IMR-90 (cell line): ENCODE measurements around the gene PDZD2. TPM values are rescaled to one million over a fixed set of nuclear protein-coding genes. Genes with fewer than 3 reads are reported as not detected.

Source experiments
- ATAC-seq: fragments of 200-7000 bp; cut with Tn5 transposase; 2 replicates; pipeline ENCODE4 v1.9.1; 2020; ENCODE audit warnings: low read depth, mild to moderate bottlenecking, moderate library complexity
- BruUV-seq: library from RNA; stranded (reverse); fragments of 400-500 nt; replicated peaks from 2 replicates; lab custom pipeline; 2021; lab: Mats Ljungman, UMichigan
- CTCF ChIA-PET: fragments of 300-600 bp; formaldehyde crosslinking; extraction: SDS; loops from one replicate; lab custom pipeline; 2021; ENCODE audit warnings: antibody characterized with exemption; lab: Yijun Ruan, JAX
- POLR2A ChIA-PET: fragments of 300-600 bp; sonication (Branson Sonifier 250); formaldehyde crosslinking; loops from one replicate; lab custom pipeline; 2022; ENCODE audit warnings: antibody characterized with exemption; ENCODE audit not compliant: unreplicated experiment; lab: Charles Lee
- DNase-seq: peaks from one replicate; pipeline ENCODE4 v3.0.0; 2013
- H2AFZ ChIP-seq: replicated peaks from 2 replicates; pipeline ENCODE3; 2013; ENCODE audit warnings: low read length, mild to moderate bottlenecking; ENCODE audit not compliant: poor library complexity
- H2AK5ac ChIP-seq: 2 replicates; pipeline ENCODE4 v1.6.1; 2013; ENCODE audit warnings: low read depth, low read length, inconsistent platforms
- H2AK9ac ChIP-seq: replicated peaks from 2 replicates; pipeline ENCODE3; 2013; ENCODE audit warnings: mild to moderate bottlenecking, low read depth, low read length, moderate library complexity; ENCODE audit not compliant: poor library complexity
- H2BK120ac ChIP-seq: 2 replicates; pipeline ENCODE4 v1.6.1; 2013; ENCODE audit warnings: low read depth, low read length, inconsistent platforms
- H2BK15ac ChIP-seq: 3 replicates; pipeline ENCODE4 v1.6.1; 2013; ENCODE audit warnings: low read depth, low read length, inconsistent platforms
- H2BK20ac ChIP-seq: 2 replicates; pipeline ENCODE4 v1.6.1; 2013; ENCODE audit warnings: low read depth, mild to moderate bottlenecking, inconsistent platforms, low read length, moderate library complexity
- H2BK5ac ChIP-seq: 2 replicates; pipeline ENCODE4 v1.6.1; 2013; ENCODE audit warnings: mild to moderate bottlenecking, low read depth, low read length, inconsistent platforms; ENCODE audit not compliant: poor library complexity, severe bottlenecking
- H3K14ac ChIP-seq: replicated peaks from 2 replicates; pipeline ENCODE4 v1.6.1; 2013; ENCODE audit warnings: low read depth, low read length, inconsistent platforms
- H3K18ac ChIP-seq: 2 replicates; pipeline ENCODE4 v1.6.1; 2013; ENCODE audit warnings: low read depth, low read length, control low read depth
- H3K23ac ChIP-seq: 2 replicates; pipeline ENCODE4 v1.6.1; 2013; ENCODE audit warnings: low read depth, low read length, inconsistent platforms
- H3K27ac ChIP-seq: 2 replicates; pipeline ENCODE4 v1.5.1; 2013; ENCODE audit warnings: mild to moderate bottlenecking, control low read depth, low read length; ENCODE audit not compliant: insufficient read depth
- H3K27me3 ChIP-seq: 2 replicates; pipeline ENCODE4 v1.6.1; 2013; ENCODE audit warnings: low read length; ENCODE audit not compliant: control insufficient read depth, insufficient read depth
- H3K36me3 ChIP-seq: 2 replicates; pipeline ENCODE4 v1.6.1; 2013; ENCODE audit warnings: low read length, mixed read lengths; ENCODE audit not compliant: control insufficient read depth, insufficient read depth
- H3K4ac ChIP-seq: 2 replicates; pipeline ENCODE4 v1.6.1; 2013; ENCODE audit warnings: low read depth, low read length, inconsistent platforms
- H3K4me1 ChIP-seq: 2 replicates; pipeline ENCODE4 v1.6.1; 2013; ENCODE audit warnings: low read length, mixed read lengths; ENCODE audit not compliant: control insufficient read depth, insufficient read depth
- H3K4me2 ChIP-seq: 2 replicates; pipeline ENCODE4 v1.6.1; 2013; ENCODE audit warnings: low read depth, mild to moderate bottlenecking, control low read depth, low read length, moderate library complexity
- H3K4me3 ChIP-seq: 2 replicates; pipeline ENCODE4 v1.5.1; 2013; ENCODE audit warnings: low read depth, mild to moderate bottlenecking, control low read depth, low read length, moderate library complexity; ENCODE audit not compliant: insufficient read depth
- H3K56ac ChIP-seq: 2 replicates; pipeline ENCODE4 v1.6.1; 2013; ENCODE audit warnings: low read length, inconsistent platforms; ENCODE audit not compliant: insufficient read depth; ENCODE audit errors: extremely low read depth
- H3K79me1 ChIP-seq, 2 experiments: 2 replicates each; pipeline ENCODE4 v1.6.1; 2013; ENCODE audit warnings: low read length in 2 of 2, inconsistent platforms in 1 of 2, low read depth in 1 of 2
- H3K9ac ChIP-seq: 2 replicates; pipeline ENCODE4 v1.6.1; 2013; ENCODE audit warnings: low read depth, low read length, control low read depth
- H3K9me1 ChIP-seq: 2 replicates; pipeline ENCODE4 v1.6.1; 2013; ENCODE audit warnings: low read length, inconsistent platforms; ENCODE audit not compliant: insufficient read depth
- H3K9me3 ChIP-seq: 2 replicates; pipeline ENCODE4 v1.6.1; 2013; ENCODE audit warnings: low read length; ENCODE audit not compliant: control insufficient read depth, insufficient read depth
- H4K20me1 ChIP-seq: 2 replicates; pipeline ENCODE4 v1.6.1; 2013; ENCODE audit warnings: low read length, inconsistent platforms; ENCODE audit not compliant: insufficient read depth
- H4K5ac ChIP-seq: 2 replicates; pipeline ENCODE4 v1.6.1; 2013; ENCODE audit warnings: mild to moderate bottlenecking, low read depth, low read length, control low read depth
- H4K8ac ChIP-seq, 2 experiments: 2 replicates each; pipeline ENCODE4 v1.6.1; 2013; ENCODE audit warnings: low read depth in 2 of 2, low read length in 2 of 2, control low read depth in 1 of 2, inconsistent platforms in 1 of 2
- H4K91ac ChIP-seq: 2 replicates; pipeline ENCODE4 v1.6.1; 2013; ENCODE audit warnings: low read depth, low read length, inconsistent platforms; ENCODE audit not compliant: insufficient read depth
- BHLHE40 ChIP-seq: fragments of 150-350 bp; IDR thresholded peaks from 2 replicates; pipeline ENCODE4 v1.6.1; 2016; ENCODE audit warnings: mild to moderate bottlenecking, low read depth, low read length
- CEBPB ChIP-seq: IDR thresholded peaks from 2 replicates; pipeline ENCODE4 v1.6.1; 2012; ENCODE audit warnings: low read depth, low read length, improper control_type of control experiment
- CHD1 ChIP-seq: IDR thresholded peaks from 2 replicates; pipeline ENCODE4 v1.6.1; 2012; ENCODE audit warnings: low read depth, low read length, improper control_type of control experiment
- CTCF ChIP-seq: conservative IDR thresholded peaks from 2 replicates; pipeline ENCODE4 v1.5.1; 2012; ENCODE audit warnings: mild to moderate bottlenecking, low read depth, low read length, improper control_type of control experiment
- ELK1 ChIP-seq: fragments of 150-350 bp; IDR thresholded peaks from 2 replicates; pipeline ENCODE4 v1.6.1; 2016; ENCODE audit warnings: low read depth, mild to moderate bottlenecking, low read length, moderate library complexity, borderline replicate concordance
- FOS ChIP-seq: fragments of 150-350 bp; IDR thresholded peaks from 2 replicates; pipeline ENCODE4 v1.6.1; 2016; ENCODE audit warnings: low read depth, low read length
- MAFK ChIP-seq: IDR thresholded peaks from 2 replicates; pipeline ENCODE4 v1.6.1; 2012; ENCODE audit warnings: low read depth, low read length, improper control_type of control experiment
- MAZ ChIP-seq: IDR thresholded peaks from 2 replicates; pipeline ENCODE4 v1.6.1; 2012; ENCODE audit warnings: low read depth, mild to moderate bottlenecking, low read length, improper control_type of control experiment, moderate library complexity, borderline replicate concordance
- MXI1 ChIP-seq: IDR thresholded peaks from 2 replicates; pipeline ENCODE4 v1.6.1; 2012; ENCODE audit warnings: low read depth, mild to moderate bottlenecking, low read length, moderate library complexity, borderline replicate concordance
- NFE2L2 ChIP-seq: fragments of 150-350 bp; IDR thresholded peaks from 2 replicates; pipeline ENCODE4 v1.6.1; 2016; ENCODE audit warnings: low read depth, mild to moderate bottlenecking, low read length
- POLR2A ChIP-seq: IDR thresholded peaks from 2 replicates; pipeline ENCODE4 v1.6.1; 2012; ENCODE audit warnings: mild to moderate bottlenecking, low read depth, low read length
- RAD21 ChIP-seq: IDR thresholded peaks from 2 replicates; pipeline ENCODE4 v1.6.1; 2012; ENCODE audit warnings: low read length, improper control_type of control experiment
- RCOR1 ChIP-seq: IDR thresholded peaks from 2 replicates; pipeline ENCODE4 v1.6.1; 2012; ENCODE audit warnings: mild to moderate bottlenecking, low read length, improper control_type of control experiment; ENCODE audit not compliant: insufficient replicate concordance
- RFX5 ChIP-seq: IDR thresholded peaks from 2 replicates; pipeline ENCODE4 v1.8.0; 2012; ENCODE audit warnings: low read depth, mild to moderate bottlenecking, low read length, moderate library complexity
- SMC3 ChIP-seq: fragments of 150-350 bp; IDR thresholded peaks from 2 replicates; pipeline ENCODE4 v1.6.1; 2016; ENCODE audit warnings: low read depth, mild to moderate bottlenecking, antibody characterized with exemption, low read length, moderate library complexity
- USF2 ChIP-seq: fragments of 150-350 bp; IDR thresholded peaks from 2 replicates; pipeline ENCODE4 v1.6.1; 2017; ENCODE audit warnings: mild to moderate bottlenecking, antibody characterized with exemption, low read length, low read depth
- WGBS, 2 experiments: methylation state at CpG; one replicate each; pipeline versions ENCODE4 v1.1.5 to v1.1.7; 2013; ENCODE audit warnings: missing lambda C conversion rate in 2 of 2; ENCODE audit not compliant: insufficient read length in 1 of 2; ENCODE audit errors: extremely low coverage in 2 of 2; 5-methylcytosine and 5-hydroxymethylcytosine counted together
- dilution Hi-C: fragments of 300-500 bp; cut with HindIII; formaldehyde crosslinking; loops from one replicate; pipeline ENCODE4 v1.14.3; 2018; ENCODE audit warnings: low sequenced_read_pairs; ENCODE audit not compliant: unreplicated experiment
- in situ Hi-C: fragments of 300-500 bp; cut with MboI; formaldehyde crosslinking; loops from 3 replicates; pipeline ENCODE4 v1.14.3; 2019; ENCODE audit warnings: low sequenced_read_pairs, inconsistent platforms, mixed read lengths
- intact Hi-C: fragments of 100-400 bp; cut with micrococcal nuclease; formaldehyde crosslinking; loops from 2 replicates; pipeline ENCODE4 v1.10.0; 2022
- polyA plus RNA-seq, 3 experiments: library from polyadenylated mRNA; depleted of rRNA; stranded (reverse); fragments of >200 nt; gene quantifications; 2 replicates each; pipeline ENCODE4 v1.2.3, GENCODE V29; 2012; ENCODE audit warnings: low replicate concordance in 1 of 3
- total RNA-seq: library from RNA; depleted of rRNA; stranded (reverse); fragments of >200 nt; gene quantifications from 2 replicates; pipeline ENCODE4 v1.2.3, GENCODE V29; 2012

PDZD2 gene
- total and polyA plus RNA-seq, 2 of the 4 experiments (the other 2 are of a cell fraction): under 0.01 to 0.02 TPM

GRCh38 chr5:31725996-31726395 is 87.1 kb downstream of the PDZD2 start:
- Histone ChIP-seq H3K36me3 (no peaks in the 10 kb centered on the region), H4K20me1 (no peaks in the 10 kb centered on the region), H3K79me1 (no peaks in the 10 kb centered on the region), H4K91ac (no peak overlapping the region), H2BK15ac (no peak overlapping the region), H3K4me3 (no peak overlapping the region), H3K9me3 (no peaks in the 10 kb centered on the region), H3K9ac (no peak overlapping the region), H3K27ac (no peak overlapping the region), H3K4me2 (no peak overlapping the region), H2BK20ac (no peak overlapping the region), H3K18ac (no peak overlapping the region), H4K8ac (no peak overlapping the region), H3K14ac (no peak overlapping the region), H2AK9ac (no peak overlapping the region), H3K56ac (no peak overlapping the region), H2BK5ac (no peak overlapping the region), H3K4ac (no peak overlapping the region), H3K23ac (no peak overlapping the region), H3K27me3 (peaks cover 2% of the 10 kb centered on the region), H4K5ac (no peak overlapping the region), H3K9me1 (no peaks in the 10 kb centered on the region), H2AFZ (no peak overlapping the region), H2BK120ac (no peak overlapping the region), H3K4me1 (no peaks in the 10 kb centered on the region), H2AK5ac (no peak overlapping the region)
- no TSS peak for BruUV-seq
- intact Hi-C loops (no loop called here), dilution Hi-C loops (no loop called here), in situ Hi-C loops (no loop called here)
- ChIA-PET CTCF (no interaction called here), POLR2A (no interaction called here)
- TF ChIP-seq FOS: no peak
- no peak for TF ChIP-seq NFE2L2
- TF ChIP-seq MAZ: no peak
- TF ChIP-seq CHD1: no peak
- TF ChIP-seq CEBPB: no peak
- TF ChIP-seq RAD21: no peak
- TF ChIP-seq BHLHE40: no peak
- no peak for TF ChIP-seq ELK1
- TF ChIP-seq RFX5: no peak
- TF ChIP-seq MXI1: no peak
- TF ChIP-seq POLR2A: no peak
- TF ChIP-seq RCOR1: no peak
- TF ChIP-seq MAFK: no peak
- TF ChIP-seq CTCF: no peak
- TF ChIP-seq USF2: no peak
- no peak for TF ChIP-seq SMC3
- no peak for ATAC-seq
- whole genome bisulfite sequencing, 2 experiments: 84% methylated on average over 5 of the region's 10 CpGs; no CpG with 5 or more reads in 1 of the 2 experiments
- DNase-seq: no peak
